ENCODE results near the gene NOMO2.
"Not testable (repeated sequence)": the region's sequence is repeated elsewhere in the genome, so short reads cannot be mapped to it uniquely, and the experiment has no call there.

The NOMO2 gene

GRCh38 chr16:18522637-18523036 lies 39.3 kb downstream of the NOMO2 start:
- DNase-seq (ENCODE audit: low spot score) = not testable (repeated sequence)

- not testable (repeated sequence) for DNase-seq (ENCODE audit: low spot score)
Observed at GRCh38 chr16:18521445-18522181, 40.3 kb downstream of the NOMO2 start.

GRCh38 chr16:18518536-18519283 lies 43.2 kb downstream of the NOMO2 start:
- not testable (repeated sequence) for DNase-seq (ENCODE audit: low spot score)

- DNase-seq (ENCODE audit: low spot score) = not testable (repeated sequence)
Observed at GRCh38 chr16:18498430-18498829, 63.5 kb downstream of the NOMO2 start.

- DNase-seq (ENCODE audit: low spot score) = not testable (repeated sequence)
Observed at GRCh38 chr16:18497032-18497431, 64.9 kb downstream of the NOMO2 start.

- not testable (repeated sequence) for DNase-seq (ENCODE audit: low spot score)
Observed at GRCh38 chr16:18492118-18492897, 69.6 kb downstream of the NOMO2 start.

- not testable (repeated sequence) for DNase-seq (ENCODE audit: low spot score)
Observed at GRCh38 chr16:18436025-18436424, 125.9 kb downstream of the NOMO2 start.

- DNase-seq (ENCODE audit: low spot score) = not testable (repeated sequence)
Observed at GRCh38 chr16:18415827-18416226, 146.1 kb downstream of the NOMO2 start.

- not testable (repeated sequence) for DNase-seq (ENCODE audit: low spot score)
Observed at GRCh38 chr16:18409532-18410293, 152.2 kb downstream of the NOMO2 start.

- DNase-seq (ENCODE audit: low spot score) = not testable (repeated sequence)
Observed at GRCh38 chr16:18401851-18402657, 159.8 kb downstream of the NOMO2 start.

GRCh38 chr16:18401159-18401558 lies 160.7 kb downstream of the NOMO2 start:
- DNase-seq (ENCODE audit: low spot score) = not testable (repeated sequence)

- DNase-seq (ENCODE audit: low spot score) = not testable (repeated sequence)
Observed at GRCh38 chr16:18394363-18394762, 167.5 kb downstream of the NOMO2 start.

- not testable (repeated sequence) for DNase-seq (ENCODE audit: low spot score)
Observed at GRCh38 chr16:18387767-18388166, 174.1 kb downstream of the NOMO2 start.

- DNase-seq (ENCODE audit: low spot score) = not testable (repeated sequence)
Observed at GRCh38 chr16:18386517-18386916, 175.4 kb downstream of the NOMO2 start.

GRCh38 chr16:18385285-18385684 lies 176.6 kb downstream of the NOMO2 start:
- DNase-seq (ENCODE audit: low spot score) = not testable (repeated sequence)

GRCh38 chr16:18384869-18385268 lies 177.0 kb downstream of the NOMO2 start:
- DNase-seq (ENCODE audit: low spot score) = not testable (repeated sequence)

- not testable (repeated sequence) for DNase-seq (ENCODE audit: low spot score)
Observed at GRCh38 chr16:18384098-18384636, 177.7 kb downstream of the NOMO2 start.

GRCh38 chr16:18382696-18383095 lies 179.2 kb downstream of the NOMO2 start:
- DNase-seq (ENCODE audit: low spot score) = not testable (repeated sequence)
